Measurements from ENCODE around the gene RUNX1.

The RUNX1 gene

GRCh38 chr21:34846601-34847112, 202.4 kb downstream of the RUNX1 start:
- TF ChIP-seq ZNF70 (CRISPR knock-in tag; IDR thresholded peaks at IDR 0.05) (no peak), TOX (CRISPR knock-in tag; IDR thresholded peaks at IDR 0.05; ENCODE audit: borderline replicate concordance) (no peak), ARNTL (CRISPR knock-in tag; IDR thresholded peaks at IDR 0.05; ENCODE audit: borderline replicate concordance, low read depth) (no peak), SNAI2 (CRISPR knock-in tag; IDR thresholded peaks at IDR 0.05) (no peak), RARB (CRISPR knock-in tag; IDR thresholded peaks at IDR 0.05) (no peak), GLIS3 (CRISPR knock-in tag; IDR thresholded peaks at IDR 0.05) (no peak), TCF4 (CRISPR knock-in tag; IDR thresholded peaks at IDR 0.05; ENCODE audit: borderline replicate concordance) (no peak), ZFP3 (CRISPR knock-in tag; IDR thresholded peaks at IDR 0.05) (no peak), CSDC2 (CRISPR knock-in tag; IDR thresholded peaks at IDR 0.05) (no peak), CSRNP3 (CRISPR knock-in tag; IDR thresholded peaks at IDR 0.05) (no peak)
- ATAC-seq: peak; percentile 93

GRCh38 chr21:34845521-34846451, 203.3 kb downstream of the RUNX1 start:
- TF ChIP-seq GLIS3 (CRISPR knock-in tag; IDR thresholded peaks at IDR 0.05): no peak
- no peak for TF ChIP-seq CSRNP3 (CRISPR knock-in tag; IDR thresholded peaks at IDR 0.05)
- no peak for TF ChIP-seq ZNF8 (CRISPR knock-in tag; IDR thresholded peaks at IDR 0.05)
- TF ChIP-seq ZNF70 (CRISPR knock-in tag; IDR thresholded peaks at IDR 0.05): no peak
- no peak for TF ChIP-seq ZNF565 (CRISPR knock-in tag; conservative IDR thresholded peaks at IDR 0.05; ENCODE audit: low read depth)
- TF ChIP-seq SNAI2 (CRISPR knock-in tag; IDR thresholded peaks at IDR 0.05): no peak
- peak; percentile 41; the same call in 1 of the 2 replicates for TF ChIP-seq RARB (CRISPR knock-in tag; IDR thresholded peaks at IDR 0.05)
- TF ChIP-seq OSR1 (CRISPR knock-in tag; IDR thresholded peaks at IDR 0.05): no peak
- no peak for TF ChIP-seq POU6F1 (CRISPR knock-in tag; IDR thresholded peaks at IDR 0.05; ENCODE audit: borderline replicate concordance, low read depth)
- TF ChIP-seq BACH2 (CRISPR knock-in tag; IDR thresholded peaks at IDR 0.05; ENCODE audit: borderline replicate concordance): no peak
- TF ChIP-seq ZFP30 (CRISPR knock-in tag; IDR thresholded peaks at IDR 0.05): no peak
- peak; percentile 28; the same call in 1 of the 2 replicates for TF ChIP-seq PATZ1 (CRISPR knock-in tag; IDR thresholded peaks at IDR 0.05; ENCODE audit: borderline replicate concordance)
- no peak for TF ChIP-seq TSHZ2 (CRISPR knock-in tag; IDR thresholded peaks at IDR 0.05)
- TF ChIP-seq TCF4 (CRISPR knock-in tag; IDR thresholded peaks at IDR 0.05; ENCODE audit: borderline replicate concordance): no peak
- TF ChIP-seq CREB5 (CRISPR knock-in tag; IDR thresholded peaks at IDR 0.05; ENCODE audit: low read depth): no peak
- ATAC-seq: peak; percentile 68

Data from SK-N-SH treated with all-trans-retinoic acid at 6 μM for 48 hours (cell line).